G401 (cell line): Measurements from ENCODE around the gene FAM167B. TPM values are rescaled to one million over a fixed set of nuclear protein-coding genes. Genes with fewer than 3 reads are reported as not detected.

ENCODE experiments used
- DNase-seq: peaks from one replicate; pipeline ENCODE4 v3.0.0-alpha.2; 2015; ENCODE audit warnings: low spot score
- in situ Hi-C: cut with HindIII; loops from 2 replicates; pipeline ENCODE4 v1.10.0; 2016; ENCODE audit warnings: low sequenced_read_pairs, mixed read lengths
- total RNA-seq: library from RNA; depleted of rRNA; stranded (reverse); fragments of >200 nt; shearing (Covaris generic); gene quantifications from 2 replicates; pipeline ENCODE4 v1.2.3, GENCODE V29; 2014

Gene FAM167B
- total RNA-seq, 1 experiment from 2014 or later: not detected

DNA sequence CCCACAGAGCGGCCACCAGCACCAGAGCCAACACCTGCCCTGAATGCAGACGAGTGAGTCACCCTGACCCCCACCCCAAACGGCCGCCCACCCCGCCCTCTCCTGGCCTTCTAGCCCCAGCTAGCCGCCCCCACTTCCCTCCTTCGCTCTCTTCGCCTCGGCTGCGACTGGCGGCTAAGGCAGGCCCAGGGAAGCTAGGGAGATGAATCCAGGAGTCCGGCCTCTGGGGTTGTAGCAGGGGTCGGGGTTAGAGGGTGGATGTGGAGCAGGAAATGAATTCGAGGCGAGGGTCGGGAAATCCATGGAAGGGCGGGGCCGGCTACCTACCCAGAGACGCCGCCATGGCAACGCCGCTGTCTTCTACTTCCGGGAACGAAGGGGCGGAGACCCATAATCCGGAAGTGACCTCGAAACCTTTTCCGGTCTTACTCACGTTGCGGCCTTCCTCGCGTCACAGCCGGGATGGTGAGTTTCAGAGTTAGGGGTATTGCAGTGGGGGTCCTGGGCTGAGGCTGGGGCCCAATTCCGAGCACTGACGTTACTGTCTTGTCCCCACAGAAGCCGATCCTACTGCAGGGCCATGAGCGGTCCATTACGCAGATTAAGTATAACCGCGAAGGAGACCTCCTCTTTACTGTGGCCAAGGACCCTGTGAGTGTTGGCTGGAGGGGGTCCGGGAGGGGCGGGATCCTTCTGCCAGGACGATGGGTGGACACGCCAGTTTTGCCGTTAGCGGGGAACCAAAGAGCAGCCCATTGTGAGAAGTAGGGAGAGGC, 24.9 kb upstream of the FAM167B start, which contains the start of the genes EIF3I and TMEM234:
Gene EIF3I (plus strand): TSS at position 428 of the 776 bp plus-strand sequence. CDS start 35 bp downstream, at position 463.
Gene TMEM234 (minus strand): TSS at position 374 of the 776 bp plus-strand sequence. CDS start 31 bp downstream, at position 343.
- in situ Hi-C loops: no loop called here
- peak; percentile 96 for DNase-seq

GRCh38 chr1:32223683-32224082, 23.3 kb upstream of the FAM167B start:
- in situ Hi-C loops: no loop called here
- DNase-seq: no peak

GRCh38 chr1:32224285-32224684, 22.7 kb upstream of the FAM167B start:
- in situ Hi-C loops: no loop called here
- DNase-seq: no peak

GRCh38 chr1:32228771-32229170, 18.3 kb upstream of the FAM167B start:
- DNase-seq: no peak
- in situ Hi-C loops: no loop called here

- DNase-seq: no peak
- in situ Hi-C loops: no loop called here
Measured at GRCh38 chr1:32231843-32232432, 15.1 kb upstream of the FAM167B start.

- DNase-seq: no peak
- in situ Hi-C loops: no loop called here
Measured at GRCh38 chr1:32232558-32233304, 14.3 kb upstream of the FAM167B start.

- in situ Hi-C loops: no loop called here
- peak; percentile 20 for DNase-seq
Measured at GRCh38 chr1:32234792-32235191, 12.2 kb upstream of the FAM167B start.

GRCh38 chr1:32239337-32239736, 7.7 kb upstream of the FAM167B start:
- peak; percentile 16 for DNase-seq
- in situ Hi-C loops: no loop called here

DNA sequence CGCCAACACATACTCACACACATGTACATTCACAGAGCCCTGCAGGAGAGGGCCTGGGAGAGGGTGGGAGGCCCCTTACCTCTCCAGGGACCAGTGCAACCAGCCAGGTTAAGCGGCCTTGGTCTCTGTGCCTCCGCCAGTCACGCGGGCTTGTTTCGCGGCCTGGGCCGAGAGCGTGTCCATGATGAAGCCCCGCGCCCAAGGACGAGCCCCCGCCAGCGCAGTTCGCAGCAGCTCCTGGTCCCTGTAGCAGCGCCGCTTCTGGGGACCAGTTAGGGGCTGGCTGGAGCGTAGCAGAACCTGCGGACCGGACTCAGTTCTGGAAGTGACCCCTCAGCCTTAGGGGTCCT, 7.3 kb upstream of the FAM167B start:
- in situ Hi-C loops: no loop called here
- no peak for DNase-seq

GRCh38 chr1:32240140-32240951, 6.7 kb upstream of the FAM167B start:
- in situ Hi-C loops: no loop called here
- peak; percentile 33 for DNase-seq

DNA sequence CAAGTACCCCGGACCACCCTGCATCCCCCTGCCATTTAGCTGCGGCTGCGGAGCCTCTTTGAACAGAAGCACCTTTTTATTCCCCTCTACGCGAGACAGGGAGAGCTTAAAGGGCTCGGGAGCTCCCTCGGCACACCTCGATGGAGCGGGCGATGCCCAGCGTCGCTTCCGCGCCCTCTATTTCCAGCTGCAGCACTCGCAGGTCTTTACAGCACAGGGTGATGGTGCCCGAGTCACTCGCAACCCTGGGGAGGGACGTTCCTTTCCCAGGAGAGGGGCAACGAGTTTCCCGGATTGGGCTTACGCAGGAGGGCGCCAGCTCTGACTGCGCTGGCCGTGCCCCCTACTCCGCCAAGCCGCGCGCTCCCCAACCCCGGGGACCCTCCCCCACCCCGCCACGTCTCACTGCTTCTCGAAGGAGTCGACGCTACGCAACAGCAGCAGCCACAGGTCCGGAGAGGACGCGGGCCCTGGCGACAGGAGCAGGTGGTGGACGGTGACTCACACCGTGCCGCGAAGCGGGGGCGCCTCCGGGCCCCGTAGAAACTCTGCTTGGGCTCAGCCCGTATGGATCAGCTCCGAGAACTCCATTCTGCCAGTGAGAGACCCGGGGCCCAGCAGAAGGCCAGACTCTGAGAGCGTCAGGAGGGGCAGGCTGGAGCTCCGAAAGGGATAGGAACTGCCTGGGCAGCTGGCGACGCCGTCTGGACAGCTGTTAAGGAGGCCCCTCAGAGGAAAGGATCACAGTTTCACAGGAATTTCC, 5.8 kb upstream of the FAM167B start:
- DNase-seq: no peak
- in situ Hi-C loops: no loop called here

GRCh38 chr1:32242341-32242851, 4.6 kb upstream of the FAM167B start:
- no peak for DNase-seq
- in situ Hi-C loops: no loop called here

DNA sequence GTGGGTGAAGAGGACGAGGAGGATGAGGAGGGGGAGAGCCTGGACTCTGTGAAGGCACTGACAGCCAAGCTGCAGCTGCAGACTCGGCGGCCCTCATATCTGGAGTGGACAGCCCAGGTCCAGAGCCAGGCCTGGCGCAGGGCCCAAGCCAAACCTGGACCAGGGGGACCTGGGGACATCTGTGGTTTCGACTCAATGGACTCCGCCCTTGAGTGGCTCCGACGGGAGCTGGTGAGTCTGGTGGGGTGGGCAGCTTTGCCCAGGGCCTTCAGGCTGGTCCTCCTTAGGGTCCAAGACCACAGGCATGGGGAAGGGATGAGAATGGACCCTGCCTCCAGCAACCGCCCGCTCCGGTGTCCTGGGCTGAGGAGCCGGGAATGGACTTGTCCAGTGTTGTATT, 430 bp downstream of the FAM167B start:
- DNase-seq: no peak
- in situ Hi-C loops: no loop called here

DNA sequence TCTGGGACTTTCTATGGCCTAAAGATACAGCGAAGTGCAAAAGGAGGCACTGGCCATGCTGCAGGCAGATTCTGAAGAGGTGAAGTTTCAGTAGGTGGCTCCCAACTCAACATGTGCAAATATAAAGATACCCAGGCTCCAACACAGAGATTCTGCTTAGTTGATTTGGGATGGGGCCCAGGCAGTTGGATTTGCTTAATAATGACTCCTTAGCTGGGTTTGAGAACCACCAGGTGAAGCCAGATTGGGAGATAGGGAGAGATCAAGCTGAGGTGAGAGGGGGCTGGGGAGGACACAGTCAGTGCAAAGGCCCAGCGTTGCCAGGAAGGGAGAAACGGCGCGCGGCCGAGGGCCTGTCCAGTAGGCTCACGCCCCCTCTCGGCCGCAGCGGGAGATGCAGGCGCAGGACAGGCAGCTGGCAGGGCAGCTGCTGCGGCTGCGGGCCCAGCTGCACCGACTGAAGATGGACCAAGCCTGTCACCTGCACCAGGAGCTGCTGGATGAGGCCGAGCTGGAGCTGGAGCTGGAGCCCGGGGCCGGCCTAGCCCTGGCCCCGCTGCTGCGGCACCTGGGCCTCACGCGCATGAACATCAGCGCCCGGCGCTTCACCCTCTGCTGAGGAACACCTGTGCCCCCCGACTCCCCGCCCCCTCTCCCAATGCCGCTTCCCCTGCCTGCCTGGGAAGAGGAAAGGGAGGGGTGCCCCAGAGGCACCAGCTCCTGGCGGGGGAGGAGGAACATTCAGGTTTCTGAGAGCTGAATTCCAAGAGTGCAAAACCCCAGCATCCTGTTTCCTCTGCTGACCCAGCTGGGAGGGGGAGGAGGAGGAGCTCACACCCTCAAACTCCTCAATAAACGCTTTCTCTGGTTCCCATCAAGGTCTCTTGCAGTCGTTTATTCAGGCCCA, 1.2 kb downstream of the FAM167B start:
- peak; percentile 26 for DNase-seq
- in situ Hi-C loops: no loop called here

- DNase-seq: no peak
- in situ Hi-C loops: no loop called here
Measured at GRCh38 chr1:32249831-32250525, 3.0 kb downstream of the FAM167B start.

DNA sequence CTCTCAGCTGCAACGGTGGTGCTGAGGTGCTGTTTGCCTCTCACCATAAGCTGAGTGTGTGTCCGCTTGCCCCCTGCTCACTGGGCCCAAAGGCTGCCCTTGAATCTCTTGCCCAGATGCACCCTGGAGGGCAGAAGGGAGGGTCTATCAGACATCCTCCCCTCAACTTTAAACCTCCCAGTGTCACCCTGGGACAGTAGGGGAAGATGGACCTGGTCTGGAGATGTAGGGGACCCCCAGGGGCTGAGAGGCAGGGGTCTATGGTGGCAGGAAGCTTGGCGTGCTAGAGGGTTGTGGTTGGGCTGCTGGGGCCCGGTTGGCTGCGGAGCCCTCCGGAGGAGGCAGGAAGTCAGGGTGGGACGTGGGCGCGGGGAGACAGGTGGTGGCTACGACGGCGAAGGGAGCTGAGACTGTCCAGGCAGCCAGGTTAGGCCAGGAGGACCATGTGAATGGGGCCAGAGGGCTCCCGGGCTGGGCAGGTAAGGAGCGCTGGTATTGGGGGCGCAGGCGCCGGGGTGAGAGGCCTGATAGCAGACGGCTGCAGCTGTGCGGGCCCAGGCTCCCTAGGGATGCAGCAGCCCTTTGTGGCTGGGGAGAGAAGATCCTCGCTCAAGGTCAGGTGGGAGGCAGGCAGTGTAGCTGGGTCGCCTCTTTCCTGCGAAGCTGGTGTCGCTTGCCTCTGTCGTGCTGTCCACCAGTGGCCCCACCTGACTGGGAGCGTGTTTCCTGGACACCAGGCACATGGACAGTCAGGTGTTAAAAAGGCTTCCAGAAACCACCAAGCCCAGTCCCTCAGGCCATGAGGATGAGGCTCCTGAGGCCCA, 4.1 kb downstream of the FAM167B start, which contains the start of gene LCK:
Gene LCK (plus strand): TSS at position 373 of the 824 bp plus-strand sequence. CDS start 23,065 bp downstream, outside the sequence.
- in situ Hi-C loops: no loop called here
- no peak for DNase-seq
